Fibroblast of villous mesenchyme (primary cell): ENCODE results near the gene RXFP2. TPM values are rescaled to one million over a fixed set of nuclear protein-coding genes. Genes with fewer than 3 reads are reported as not detected.

Experiments
- DNase-seq: peaks from one replicate; pipeline ENCODE4 v3.0.0-alpha.2; 2010; ENCODE audit warnings: low read depth
- H3K4me3 ChIP-seq: 2 replicates; pipeline ENCODE4 v1.5.1; 2011; ENCODE audit warnings: low read depth, mild to moderate bottlenecking, low read length
- total RNA-seq: library from RNA; depleted of rRNA; stranded (reverse); fragments of >200 nt; gene quantifications from 2 replicates; pipeline ENCODE4 v1.2.3, GENCODE V29; 2012
- TF ChIP-seq, protein P1 (sequence below): IDR thresholded peaks from 2 replicates; pipeline ENCODE4 v1.5.1; 2012; ENCODE audit warnings: low read depth, mild to moderate bottlenecking, low read length; ENCODE audit not compliant: insufficient read depth

Gene RXFP2
- total RNA-seq, 1 donor: not detected

DNA sequence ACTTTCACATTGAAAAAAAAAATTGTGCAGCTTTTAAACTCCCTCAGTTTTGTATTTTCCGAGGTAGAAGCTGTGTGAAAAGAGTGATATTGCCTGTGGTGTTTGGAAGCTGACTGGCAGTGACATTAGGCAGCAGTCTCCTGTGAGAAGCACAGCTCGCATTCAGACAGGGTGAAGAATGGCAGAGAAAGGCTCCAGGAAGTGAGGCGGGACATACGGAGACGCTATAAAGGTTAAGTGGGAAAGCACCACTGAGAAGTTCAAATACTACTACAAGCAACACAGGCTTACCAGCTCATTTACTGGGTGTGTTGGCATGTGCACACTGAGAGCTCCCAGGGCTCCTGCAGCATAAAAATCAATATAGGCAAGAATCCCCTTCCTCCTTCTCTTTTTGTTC lies 88.4 kb downstream of the RXFP2 start:
- TF ChIP-seq, protein P1, sequence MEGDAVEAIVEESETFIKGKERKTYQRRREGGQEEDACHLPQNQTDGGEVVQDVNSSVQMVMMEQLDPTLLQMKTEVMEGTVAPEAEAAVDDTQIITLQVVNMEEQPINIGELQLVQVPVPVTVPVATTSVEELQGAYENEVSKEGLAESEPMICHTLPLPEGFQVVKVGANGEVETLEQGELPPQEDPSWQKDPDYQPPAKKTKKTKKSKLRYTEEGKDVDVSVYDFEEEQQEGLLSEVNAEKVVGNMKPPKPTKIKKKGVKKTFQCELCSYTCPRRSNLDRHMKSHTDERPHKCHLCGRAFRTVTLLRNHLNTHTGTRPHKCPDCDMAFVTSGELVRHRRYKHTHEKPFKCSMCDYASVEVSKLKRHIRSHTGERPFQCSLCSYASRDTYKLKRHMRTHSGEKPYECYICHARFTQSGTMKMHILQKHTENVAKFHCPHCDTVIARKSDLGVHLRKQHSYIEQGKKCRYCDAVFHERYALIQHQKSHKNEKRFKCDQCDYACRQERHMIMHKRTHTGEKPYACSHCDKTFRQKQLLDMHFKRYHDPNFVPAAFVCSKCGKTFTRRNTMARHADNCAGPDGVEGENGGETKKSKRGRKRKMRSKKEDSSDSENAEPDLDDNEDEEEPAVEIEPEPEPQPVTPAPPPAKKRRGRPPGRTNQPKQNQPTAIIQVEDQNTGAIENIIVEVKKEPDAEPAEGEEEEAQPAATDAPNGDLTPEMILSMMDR: no peak
- DNase-seq: no peak
- H3K4me3 ChIP-seq: no peak overlapping the region

DNA sequence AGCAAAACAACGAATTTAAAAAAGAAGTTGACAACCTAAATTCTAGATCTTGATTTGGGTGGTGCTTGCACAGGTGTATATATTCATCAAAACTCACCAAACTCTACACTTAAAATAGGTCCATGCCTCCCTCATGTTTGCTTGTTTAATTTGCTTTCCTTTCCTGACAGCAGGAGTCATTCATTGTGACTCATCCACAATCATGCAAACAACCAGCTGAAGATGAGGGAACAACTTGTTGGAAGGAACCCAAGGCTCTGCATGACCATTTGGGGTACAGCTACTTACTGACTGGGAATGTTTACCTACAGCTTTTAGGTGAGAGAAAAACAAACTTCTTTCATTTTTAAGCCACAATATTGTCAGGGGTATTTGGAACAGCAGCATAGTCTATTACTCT lies 96.6 kb downstream of the RXFP2 start:
- H3K4me3 ChIP-seq: no peak overlapping the region
- DNase-seq: peak; percentile 55
- TF ChIP-seq, protein P1: no peak

DNA sequence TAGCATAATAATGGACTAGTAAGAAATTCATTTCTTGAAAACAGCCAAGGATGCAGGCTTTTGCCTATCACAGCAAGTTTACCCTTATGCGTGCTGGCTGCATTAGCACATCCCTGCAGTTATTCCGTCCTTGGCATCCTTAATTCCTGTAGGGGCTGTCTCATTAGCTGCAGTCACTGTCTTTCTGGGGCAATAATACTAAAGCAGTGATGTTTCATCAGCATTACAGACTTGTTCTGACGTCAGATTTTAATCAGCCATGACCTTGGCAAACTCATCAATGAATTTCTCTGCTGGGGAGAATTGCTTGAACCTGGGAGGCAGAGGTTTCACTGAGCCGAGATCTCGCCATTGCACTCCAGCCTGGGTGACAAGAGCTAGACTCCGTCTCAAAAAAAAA lies 103.7 kb downstream of the RXFP2 start:
- TF ChIP-seq, protein P1: no peak
- no peak for DNase-seq
- H3K4me3 ChIP-seq: no peak overlapping the region

DNA sequence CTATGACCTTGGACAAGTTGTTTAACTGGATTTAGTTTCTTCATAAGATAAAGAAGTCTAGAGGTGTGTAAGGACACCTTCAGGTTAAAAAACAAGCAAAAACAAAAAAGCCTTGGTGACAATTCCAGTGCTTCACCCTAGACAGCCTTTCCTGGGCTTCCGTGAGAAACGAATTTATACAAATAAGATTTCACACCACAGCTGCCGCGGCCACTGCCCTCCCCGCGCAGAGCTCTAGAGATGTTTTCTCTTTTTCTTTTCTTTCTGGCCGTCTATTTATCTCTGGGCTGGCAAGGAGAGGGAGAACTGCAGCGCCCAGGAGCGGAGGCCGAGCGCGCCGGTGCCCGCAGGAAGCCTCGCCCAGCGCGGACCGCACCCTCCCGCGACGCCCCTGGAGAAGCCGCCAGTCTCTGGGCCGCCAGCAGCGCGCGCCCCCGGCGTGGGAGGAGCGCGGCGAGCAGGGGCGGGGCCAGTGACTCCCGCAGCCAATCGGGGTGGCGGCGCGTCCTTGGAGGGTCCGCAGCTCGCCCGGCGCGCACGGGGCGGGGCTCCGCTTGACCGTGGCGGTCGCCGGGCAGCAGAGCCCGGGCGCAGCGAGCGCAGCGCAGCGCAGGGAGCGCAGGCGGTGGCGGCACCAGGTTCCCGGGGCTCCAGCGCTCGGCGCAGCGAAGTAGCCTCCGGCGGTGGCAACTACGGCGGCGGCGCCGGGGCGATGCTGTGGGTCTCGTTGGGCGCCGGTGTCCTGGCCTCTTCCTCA lies 107.0 kb downstream of the RXFP2 start:
- DNase-seq: peak; percentile 87
- peak overlapping the region; percentile 68 for H3K4me3 ChIP-seq
- TF ChIP-seq, protein P1: no peak

DNA sequence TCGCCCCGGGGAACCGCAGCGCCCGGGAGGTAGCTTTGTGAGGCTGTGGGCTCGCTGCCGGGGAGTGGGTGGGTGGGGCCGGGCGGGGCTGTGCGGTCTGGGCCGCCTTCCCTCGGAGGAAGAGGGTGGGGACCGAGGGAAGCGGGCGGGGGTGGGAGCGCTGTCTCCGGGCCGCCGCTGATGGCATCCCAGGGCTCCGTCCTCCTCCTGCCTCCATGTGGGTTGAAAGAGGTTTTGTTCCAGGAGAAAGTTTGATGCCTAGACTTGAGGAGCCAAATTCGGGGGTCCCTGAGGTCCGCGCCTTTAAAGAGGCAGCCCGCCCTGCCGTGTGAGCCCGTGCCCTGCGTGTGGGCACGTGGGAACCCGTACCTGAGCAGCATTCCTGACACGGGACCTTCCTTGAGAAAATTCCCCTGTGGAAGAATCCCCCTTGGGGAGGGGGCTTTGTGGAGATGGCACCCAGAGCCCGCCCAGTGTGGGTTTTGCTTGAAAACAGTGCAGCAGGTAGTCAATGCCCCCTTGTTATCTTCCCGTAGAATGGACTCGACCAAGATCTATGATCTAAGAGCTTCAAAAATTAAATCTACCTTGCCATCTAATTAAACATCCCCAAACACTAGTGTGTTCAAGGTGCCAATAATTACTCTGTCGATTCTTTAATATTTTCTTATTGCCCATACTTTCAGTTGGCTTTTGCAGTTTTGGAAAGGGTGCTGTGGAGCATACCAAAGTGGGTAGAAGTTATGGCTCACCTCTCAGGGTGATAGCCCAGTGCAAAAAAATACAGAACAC lies 107.8 kb downstream of the RXFP2 start:
- no peak for DNase-seq
- H3K4me3 ChIP-seq: peak overlapping the region; percentile 68
- TF ChIP-seq, protein P1: no peak

DNA sequence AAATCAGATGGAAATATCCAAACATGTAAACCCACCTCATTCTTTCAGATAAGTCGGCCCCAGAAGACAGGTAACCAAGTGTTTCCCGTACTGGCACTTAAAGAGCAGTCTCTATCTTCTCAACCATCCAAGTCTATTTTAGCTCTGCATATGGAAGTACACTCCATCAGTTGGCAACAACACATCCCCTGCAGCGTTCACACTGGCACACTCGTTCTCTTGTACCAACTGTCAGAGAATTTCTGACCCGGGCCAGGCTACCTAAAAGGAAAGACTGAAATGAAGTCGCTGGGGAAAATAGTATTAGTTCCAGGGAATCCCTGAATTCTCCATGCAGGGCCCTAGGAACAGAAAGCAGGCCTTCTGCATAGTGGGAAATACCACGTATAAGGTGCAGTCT lies 109.3 kb downstream of the RXFP2 start:
- no peak for DNase-seq
- H3K4me3 ChIP-seq: no peak overlapping the region
- TF ChIP-seq, protein P1: no peak
